ENCODE measurements around the gene PLAA. TPM values are rescaled to one million over a fixed set of nuclear protein-coding genes. Genes with fewer than 3 reads are reported as not detected.

The PLAA gene
- total RNA-seq, 4 donors from 2014 or later, result 26.3 to 34.6 (median 29.3) TPM

- no peak overlapping the region for H3K4me3 ChIP-seq (ENCODE audit: low read depth, poor library complexity, severe bottlenecking)
- intact Hi-C loops (cut with DNase I; ENCODE audit: low total_unique reads), result no loop called here
- no peak for DNase-seq (ENCODE audit: low spot score in 2 of 2)
- TF ChIP-seq POLR2A (IDR thresholded peaks at IDR 0.05) (no peak), CTCF (IDR thresholded peaks at IDR 0.05) (no peak)
- WGBS, 2 donors, result 53 to 65% methylated on average over 3 of the region's 3 CpGs
These were observed 4.8 kb upstream of the PLAA start for GRCh38 chr9:26951794-26952193.

- H3K4me3 ChIP-seq (ENCODE audit: low read depth, poor library complexity, severe bottlenecking), result no peak overlapping the region
- intact Hi-C loops (cut with DNase I; ENCODE audit: low total_unique reads), result no loop called here
- DNase-seq (ENCODE audit: low spot score in 2 of 2), result no peak
- WGBS, 2 donors, result 88% methylated on average over 1 of the region's 1 CpG
- TF ChIP-seq POLR2A (IDR thresholded peaks at IDR 0.05) (no peak), CTCF (IDR thresholded peaks at IDR 0.05) (no peak)
These were observed 3.5 kb upstream of the PLAA start for GRCh38 chr9:26950521-26950920.

- WGBS, 2 donors, result 58 to 70% methylated on average over 6 of the region's 6 CpGs
- no peak for DNase-seq (ENCODE audit: low spot score in 2 of 2)
- TF ChIP-seq POLR2A (IDR thresholded peaks at IDR 0.05), result no peak
- TF ChIP-seq CTCF (IDR thresholded peaks at IDR 0.05), result no peak
- H3K4me3 ChIP-seq (ENCODE audit: low read depth, poor library complexity, severe bottlenecking), result no peak overlapping the region
- intact Hi-C loops (cut with DNase I; ENCODE audit: low total_unique reads), result loop anchor here (10.0 kb wide), 1 partner anchor 625 kb away; the partner anchor contains the start of gene C9orf72
These were observed 2.6 kb upstream of the PLAA start for GRCh38 chr9:26949637-26950069.

- 1 to 2% methylated on average over 9 of the region's 9 CpGs for WGBS, 2 donors
- no peak overlapping the region for H3K4me3 ChIP-seq (ENCODE audit: low read depth, poor library complexity, severe bottlenecking)
- TF ChIP-seq POLR2A (IDR thresholded peaks at IDR 0.05) (no peak), CTCF (IDR thresholded peaks at IDR 0.05) (no peak)
- intact Hi-C loops (cut with DNase I; ENCODE audit: low total_unique reads), result loop anchor here (10.0 kb wide), 1 partner anchor 627 kb away; the partner anchor contains the start of gene C9orf72
- no peak for DNase-seq (ENCODE audit: low spot score in 2 of 2)
These were observed 694 bp upstream of the PLAA start for GRCh38 chr9:26947736-26948135.

GRCh38 chr9:26945591-26945990 is 1.5 kb downstream of the PLAA start:
- TF ChIP-seq POLR2A (IDR thresholded peaks at IDR 0.05) (no peak), CTCF (IDR thresholded peaks at IDR 0.05) (no peak)
- H3K4me3 ChIP-seq (ENCODE audit: low read depth, poor library complexity, severe bottlenecking), result no peak overlapping the region
- no peak for DNase-seq (ENCODE audit: low spot score in 2 of 2)
- intact Hi-C loops (cut with DNase I; ENCODE audit: low total_unique reads), result loop anchor here (10.0 kb wide), 1 partner anchor 629 kb away; the partner anchor contains the start of gene C9orf72
- WGBS, 2 donors, result 29 to 31% methylated on average over 2 of the region's 2 CpGs

DNA sequence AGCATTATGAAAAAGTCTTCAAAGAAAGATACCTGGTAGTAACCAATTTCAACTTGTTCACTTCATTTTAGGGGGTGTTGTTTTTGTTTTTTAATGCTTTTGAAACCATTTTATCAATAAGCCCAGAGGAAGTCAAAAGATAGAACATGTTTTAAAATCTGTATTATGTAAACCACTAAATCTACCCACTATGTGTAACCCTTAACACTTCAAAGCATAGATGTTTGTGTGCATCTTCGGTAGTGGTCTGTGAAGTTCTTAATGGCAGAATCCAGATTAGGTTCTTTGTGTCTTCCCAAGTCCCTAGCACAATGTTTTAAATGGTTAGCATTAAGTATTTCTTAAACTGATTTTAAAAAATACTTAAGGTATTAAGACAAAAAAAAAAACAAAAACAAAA is 6.3 kb downstream of the PLAA start:
- no peak overlapping the region for H3K4me3 ChIP-seq (ENCODE audit: low read depth, poor library complexity, severe bottlenecking)
- 91 to 100% methylated on average over 1 of the region's 1 CpG for WGBS, 2 donors
- no peak for DNase-seq (ENCODE audit: low spot score in 2 of 2)
- intact Hi-C loops (cut with DNase I; ENCODE audit: low total_unique reads), result loop anchor here (10.0 kb wide), 1 partner anchor 634 kb away; the partner anchor contains the start of gene C9orf72
- TF ChIP-seq POLR2A (IDR thresholded peaks at IDR 0.05) (no peak), CTCF (IDR thresholded peaks at IDR 0.05) (no peak)

Measured in lower leg skin (tissue), 4 donors.